HEK293T (cell line): ENCODE results near the gene PPFIA3.
"Not testable (repeated sequence)": the region's sequence is repeated elsewhere in the genome, so short reads cannot be mapped to it uniquely, and the experiment has no call there.

ENCODE experiments used
- CTCF ChIA-PET: fragments of 350-600 bp; formaldehyde crosslinking; extraction: SDS; loops from one replicate; lab custom pipeline; 2021; ENCODE audit warnings: antibody characterized with exemption, inconsistent platforms; lab: Yijun Ruan, JAX
- POLR2A ChIA-PET: fragments of 350-600 bp; formaldehyde crosslinking; extraction: SDS; loops from one replicate; lab custom pipeline; 2020; ENCODE audit warnings: antibody characterized with exemption, inconsistent platforms; lab: Yijun Ruan, JAX
- DNase-seq: peaks from one replicate; pipeline ENCODE4 v3.0.0; 2012; ENCODE audit warnings: mixed read lengths; ENCODE audit errors: extremely low spot score
- ARNT ChIP-seq: fragments of 450-650 bp; IDR thresholded peaks from 2 replicates; pipeline ENCODE4 v1.6.1; 2017; ENCODE audit warnings: mild to moderate bottlenecking
- BHLHE40 ChIP-seq: fragments of 450-650 bp; IDR thresholded peaks from 2 replicates; pipeline ENCODE4 v1.6.1; 2016; ENCODE audit warnings: mild to moderate bottlenecking, moderate library complexity, borderline replicate concordance
- CTBP1 ChIP-seq: fragments of 450-650 bp; IDR thresholded peaks from 2 replicates; pipeline ENCODE4 v1.6.1; 2016; ENCODE audit warnings: borderline replicate concordance
- ELF4 ChIP-seq: fragments of 450-650 bp; IDR thresholded peaks from 2 replicates; pipeline ENCODE4 v1.6.1; 2017; ENCODE audit warnings: antibody characterized with exemption
- FOXA1 ChIP-seq: fragments of 450-650 bp; IDR thresholded peaks from 2 replicates; pipeline ENCODE4 v1.6.1; 2016; ENCODE audit warnings: mild to moderate bottlenecking
- FOXK2 ChIP-seq: fragments of 450-650 bp; IDR thresholded peaks from 2 replicates; pipeline ENCODE4 v1.6.1; 2016; ENCODE audit warnings: mild to moderate bottlenecking
- FOXM1 ChIP-seq: fragments of 450-650 bp; IDR thresholded peaks from 2 replicates; pipeline ENCODE4 v1.6.1; 2017; ENCODE audit warnings: mild to moderate bottlenecking, borderline replicate concordance
- HDGF ChIP-seq: fragments of 450-650 bp; IDR thresholded peaks from 2 replicates; pipeline ENCODE4 v1.6.1; 2017; ENCODE audit warnings: antibody characterized with exemption, borderline replicate concordance
- L3MBTL2 ChIP-seq: fragments of 450-650 bp; conservative IDR thresholded peaks from 2 replicates; pipeline ENCODE4 v1.6.1; 2016; ENCODE audit warnings: mild to moderate bottlenecking
- LEF1 ChIP-seq: fragments of 450-650 bp; IDR thresholded peaks from 2 replicates; pipeline ENCODE4 v1.6.1; 2017; ENCODE audit warnings: mild to moderate bottlenecking, borderline replicate concordance
- NFRKB ChIP-seq: fragments of 450-650 bp; IDR thresholded peaks from 2 replicates; pipeline ENCODE4 v1.6.1; 2016; ENCODE audit warnings: mild to moderate bottlenecking, moderate library complexity
- PKNOX1 ChIP-seq: fragments of 450-650 bp; IDR thresholded peaks from 2 replicates; pipeline ENCODE4 v1.6.1; 2016
- SP1 ChIP-seq: fragments of 450-650 bp; IDR thresholded peaks from 2 replicates; pipeline ENCODE4 v1.6.1; 2017
- SUZ12 ChIP-seq: fragments of 450-650 bp; IDR thresholded peaks from 2 replicates; pipeline ENCODE4 v1.6.1; 2016; ENCODE audit warnings: mild to moderate bottlenecking
- TARDBP ChIP-seq: fragments of 450-650 bp; IDR thresholded peaks from 2 replicates; pipeline ENCODE4 v1.6.1; 2016
- ZNF384 ChIP-seq: fragments of 450-650 bp; IDR thresholded peaks from 2 replicates; pipeline ENCODE4 v1.6.1; 2016

PPFIA3 gene

GRCh38 chr19:49161987-49162386, 42.6 kb downstream of the PPFIA3 start:
- TF ChIP-seq FOXM1 (no peak), ZNF384 (no peak), PKNOX1 (no peak)
- ChIA-PET POLR2A (no interaction called here), CTCF (interaction anchor here (0.6 kb wide), 1 partner anchor 39 kb away, joined by 4 read pairs; no protein-coding TSS in a partner anchor)
- DNase-seq = no peak

GRCh38 chr19:49165111-49165750, 45.9 kb downstream of the PPFIA3 start:
- DNase-seq = no peak
- POLR2A ChIA-PET = no interaction called here
- no peak for TF ChIP-seq HDGF
- no peak for TF ChIP-seq ARNT
- no peak for TF ChIP-seq TARDBP
- no peak for TF ChIP-seq BHLHE40
- TF ChIP-seq FOXA1 = no peak
- TF ChIP-seq FOXM1 = no peak
- TF ChIP-seq PKNOX1 = no peak
- no peak for TF ChIP-seq SUZ12
- no peak for TF ChIP-seq CTBP1
- TF ChIP-seq ELF4 = no peak
- TF ChIP-seq NFRKB = no peak
- no peak for TF ChIP-seq L3MBTL2
- TF ChIP-seq FOXK2 = no peak
- CTCF ChIA-PET = interaction anchor here (0.5 to 0.6 kb wide), 2 partner anchors 34 to 411 kb away, joined by 3 to 9 read pairs; no protein-coding TSS in a partner anchor

- POLR2A ChIA-PET = no interaction called here
- no peak for DNase-seq
Observed at GRCh38 chr19:49165865-49166301, 46.5 kb downstream of the PPFIA3 start.

GRCh38 chr19:49167857-49168409, 48.6 kb downstream of the PPFIA3 start:
- DNase-seq = no peak
- ChIA-PET CTCF (interaction anchor here (0.6 kb wide), 1 partner anchor 26 kb away, joined by 3 read pairs; no protein-coding TSS in a partner anchor), POLR2A (no interaction called here)
- TF ChIP-seq ARNT (no peak), ZNF384 (no peak), LEF1 (no peak), SUZ12 (no peak), NFRKB (no peak), CTBP1 (no peak), TARDBP (no peak), FOXM1 (no peak), L3MBTL2 (no peak), SP1 (no peak), FOXA1 (no peak)

More at GRCh38 chr19:49165865-49166301, 46.5 kb downstream of the PPFIA3 start:
- no peak for TF ChIP-seq ARNT
- TF ChIP-seq FOXA1 = no peak
- no peak for TF ChIP-seq TARDBP
- no peak for TF ChIP-seq HDGF
- no peak for TF ChIP-seq SUZ12
- TF ChIP-seq L3MBTL2 = no peak
- TF ChIP-seq LEF1 = no peak
- TF ChIP-seq SP1 = no peak
- TF ChIP-seq NFRKB = no peak
- no peak for TF ChIP-seq CTBP1
- CTCF ChIA-PET = interaction anchor here (0.6 kb wide), 1 partner anchor 33 kb away, joined by 3 read pairs; no protein-coding TSS in a partner anchor

GRCh38 chr19:49168421-49168820, 49.1 kb downstream of the PPFIA3 start:
- ChIA-PET CTCF (interaction anchor here (0.6 kb wide), 1 partner anchor 25 kb away, joined by 3 read pairs; no protein-coding TSS in a partner anchor), POLR2A (no interaction called here)
- no peak for DNase-seq
- TF ChIP-seq CTBP1 = no peak
- TF ChIP-seq L3MBTL2 = no peak

- POLR2A ChIA-PET = no interaction called here
- DNase-seq = no peak
- CTCF ChIA-PET = no interaction called here
- TF ChIP-seq HDGF (no peak), ZNF384 (no peak), FOXA1 (no peak), BHLHE40 (no peak), FOXK2 (no peak), SP1 (no peak), TARDBP (no peak), FOXM1 (no peak), L3MBTL2 (no peak), ARNT (no peak), ELF4 (no peak), CTBP1 (no peak), NFRKB (no peak), SUZ12 (no peak)
Observed at GRCh38 chr19:49173198-49173597, 53.9 kb downstream of the PPFIA3 start.

- ChIA-PET CTCF (interaction anchor here (1.0 kb wide), 1 partner anchor 18 kb away, joined by 3 read pairs; no protein-coding TSS in a partner anchor), POLR2A (no interaction called here)
- DNase-seq = no peak
- no peak for TF ChIP-seq HDGF
- TF ChIP-seq ARNT = no peak
- no peak for TF ChIP-seq TARDBP
- no peak for TF ChIP-seq LEF1
- no peak for TF ChIP-seq CTBP1
- no peak for TF ChIP-seq SP1
- no peak for TF ChIP-seq FOXM1
- TF ChIP-seq FOXA1 = no peak
- no peak for TF ChIP-seq ZNF384
- TF ChIP-seq PKNOX1 = no peak
- no peak for TF ChIP-seq BHLHE40
- no peak for TF ChIP-seq L3MBTL2
- TF ChIP-seq NFRKB = no peak
- no peak for TF ChIP-seq FOXK2
Observed at GRCh38 chr19:49180659-49181058, 61.3 kb downstream of the PPFIA3 start.

- DNase-seq = peak; percentile 1
- CTCF ChIA-PET = interaction anchor here (1.6 kb wide), 1 partner anchor 17 kb away, joined by 3 read pairs; no protein-coding TSS in a partner anchor
- POLR2A ChIA-PET = not testable (repeated sequence)
Observed at GRCh38 chr19:49182010-49182847, 62.9 kb downstream of the PPFIA3 start.
